GM21390 (cell line): ENCODE measurements around the gene ERN1.
A peak's percentile ranks its signal among the peaks of the same experiment; 100 is the strongest.

Experiments used
- ATAC-seq: cut with Tn5 transposase; IDR thresholded peaks from one replicate; pipeline ENCODE4 v1.9.1; 2021; ENCODE audit not compliant: unreplicated experiment

The ERN1 gene

DNA sequence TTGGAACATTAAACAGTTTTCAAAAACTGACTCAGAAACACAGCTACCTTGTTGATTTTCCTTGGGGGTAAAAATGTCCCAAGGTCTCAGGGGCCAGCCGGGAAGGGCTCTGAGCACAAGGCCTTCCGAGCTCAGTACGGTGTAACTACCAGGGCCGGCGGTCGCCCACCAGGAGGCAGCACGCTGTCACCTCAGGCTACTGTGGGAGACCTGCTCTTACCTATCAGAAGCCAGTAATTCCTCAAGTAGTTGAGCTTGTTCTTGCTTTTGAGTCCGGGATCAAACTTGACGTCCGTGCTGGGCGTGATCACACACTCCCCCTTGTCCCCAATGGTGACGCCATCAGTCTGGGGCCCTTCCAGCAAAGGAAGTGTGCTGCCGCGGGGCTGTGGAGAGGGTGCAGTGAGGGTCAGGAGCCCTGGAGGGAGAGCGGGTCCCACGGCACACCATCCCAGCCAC lies 66.1 kb downstream of the ERN1 start:
- ATAC-seq: no peak

- no peak for ATAC-seq
Observed at GRCh38 chr17:64063088-64063487, 66.9 kb downstream of the ERN1 start.

DNA sequence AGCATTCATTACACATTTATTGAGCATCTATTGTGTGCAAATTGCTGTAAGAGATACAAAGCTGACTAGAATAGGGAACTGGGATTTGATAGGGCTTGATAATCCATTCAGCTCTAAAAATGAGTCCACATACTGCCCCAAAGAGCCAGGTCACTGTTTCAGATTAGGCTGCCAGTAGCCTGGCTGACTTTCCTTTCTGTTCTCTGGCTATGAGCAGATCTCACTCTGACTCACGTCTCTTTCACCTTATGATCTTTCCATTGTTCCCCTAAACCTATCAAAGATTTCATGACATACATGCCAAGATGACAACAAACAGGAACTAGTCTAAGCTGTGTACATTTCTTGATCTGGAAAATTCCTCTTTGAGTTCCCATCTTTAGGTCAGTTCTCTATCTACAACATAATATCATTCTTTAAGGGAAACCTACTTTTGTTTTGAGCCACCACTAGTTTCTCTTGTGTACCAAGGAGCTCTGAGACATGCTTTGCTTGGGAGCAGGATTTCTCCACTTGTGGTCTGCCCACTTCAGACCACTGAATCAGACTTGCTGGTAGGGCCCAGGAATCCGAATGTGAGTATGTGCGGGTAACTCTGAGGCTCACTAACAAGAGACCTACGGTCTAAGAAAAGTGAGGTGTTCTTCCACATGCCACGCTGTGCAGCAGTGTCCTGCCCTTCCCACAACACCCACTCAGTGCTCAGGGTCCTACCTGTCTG lies 68.6 kb downstream of the ERN1 start:
- ATAC-seq: peak; percentile 54

DNA sequence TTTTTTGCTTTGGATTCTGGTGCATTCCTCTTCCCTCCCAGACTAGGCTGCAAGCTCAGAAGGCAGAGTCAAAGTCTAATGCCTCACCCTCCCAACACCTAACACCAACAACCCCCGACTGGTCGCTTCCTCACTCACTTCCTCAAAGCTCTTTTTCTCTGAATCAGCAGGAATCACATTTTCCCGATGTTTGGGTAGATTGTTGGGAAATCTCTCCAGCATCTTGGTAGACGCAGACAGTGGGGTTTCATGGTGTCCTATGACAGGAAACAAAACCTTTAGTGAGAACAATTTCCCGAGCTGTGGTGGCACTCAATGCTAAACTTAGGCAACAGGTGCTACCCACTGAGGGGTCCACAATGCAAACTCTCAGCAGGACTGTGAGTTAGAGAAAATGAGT lies 69.6 kb downstream of the ERN1 start:
- ATAC-seq: no peak

DNA sequence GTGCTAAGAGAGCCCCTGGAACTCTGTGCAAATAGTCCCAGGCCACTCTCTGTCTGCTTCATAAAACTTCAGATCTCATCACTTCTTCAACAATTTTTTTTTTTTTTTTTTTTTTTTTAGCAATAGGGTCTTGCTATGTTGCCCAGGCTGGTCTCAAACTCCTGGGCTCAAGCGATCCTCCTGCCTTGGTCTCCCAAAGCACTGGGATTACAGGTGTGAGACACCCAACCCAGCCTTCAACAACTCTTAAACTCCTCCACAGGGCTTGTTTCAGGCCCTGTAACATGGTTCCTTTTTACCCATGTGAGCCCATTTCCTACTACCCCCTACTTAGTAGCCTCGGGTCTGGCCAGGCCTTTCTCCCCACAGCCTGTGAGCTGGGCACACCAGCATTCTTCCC lies 70.2 kb downstream of the ERN1 start:
- ATAC-seq: no peak

GRCh38 chr17:64058621-64059020 lies 71.3 kb downstream of the ERN1 start:
- ATAC-seq: no peak

GRCh38 chr17:64057701-64058263 lies 72.2 kb downstream of the ERN1 start:
- no peak for ATAC-seq

GRCh38 chr17:64056269-64057005 lies 73.5 kb downstream of the ERN1 start:
- ATAC-seq: peak; percentile 71

- no peak for ATAC-seq
Observed at GRCh38 chr17:64055183-64056142, 74.5 kb downstream of the ERN1 start.

DNA sequence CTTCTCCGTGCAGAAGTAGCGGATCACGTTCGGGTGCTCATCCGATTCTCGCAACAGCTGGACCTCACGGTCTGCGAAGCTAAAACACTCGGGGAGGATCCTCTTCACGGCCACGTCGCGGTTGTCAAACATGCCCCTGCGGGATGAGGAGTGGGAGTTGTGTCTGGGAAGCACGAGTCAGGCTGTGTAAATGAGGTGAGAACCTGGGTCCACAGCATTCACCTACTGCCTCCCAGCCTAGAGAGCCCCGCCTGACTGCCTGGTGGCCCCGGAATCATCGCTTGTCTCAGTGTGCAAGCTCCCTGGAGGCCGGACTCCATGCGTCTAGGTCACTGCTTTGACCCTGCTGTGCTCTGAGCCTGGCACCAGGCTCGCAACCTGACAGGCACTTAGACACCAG lies 75.6 kb downstream of the ERN1 start:
- no peak for ATAC-seq

- ATAC-seq: no peak
Observed at GRCh38 chr17:64053101-64053500, 76.8 kb downstream of the ERN1 start.

DNA sequence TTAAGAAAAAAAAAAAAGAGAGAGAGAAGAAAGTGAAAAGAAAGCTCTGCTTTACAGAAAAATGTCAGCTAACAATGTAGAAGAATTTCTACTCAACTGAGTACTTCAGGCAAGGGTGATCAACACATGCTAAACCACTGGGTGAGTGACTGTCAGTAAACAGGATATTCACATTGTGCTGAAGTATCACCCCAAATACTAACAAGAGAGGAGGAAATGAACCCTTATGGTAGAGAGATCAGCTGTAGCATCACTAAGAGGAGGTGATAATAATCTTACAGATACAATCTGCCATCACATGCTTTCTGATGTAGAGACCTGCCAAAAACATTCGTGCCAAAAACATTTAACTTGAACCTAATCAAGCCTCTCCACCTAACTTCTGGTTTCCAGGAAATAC lies 78.8 kb downstream of the ERN1 start:
- ATAC-seq: no peak

- ATAC-seq: no peak
Observed at GRCh38 chr17:64048805-64049204, 81.1 kb downstream of the ERN1 start.

GRCh38 chr17:64045176-64045575 lies 84.8 kb downstream of the ERN1 start:
- ATAC-seq: no peak

GRCh38 chr17:64042700-64043485 lies 87.1 kb downstream of the ERN1 start:
- ATAC-seq: no peak

- no peak for ATAC-seq
Observed at GRCh38 chr17:64041912-64042311, 88.0 kb downstream of the ERN1 start.

GRCh38 chr17:64040206-64040605 lies 89.7 kb downstream of the ERN1 start:
- ATAC-seq: no peak

DNA sequence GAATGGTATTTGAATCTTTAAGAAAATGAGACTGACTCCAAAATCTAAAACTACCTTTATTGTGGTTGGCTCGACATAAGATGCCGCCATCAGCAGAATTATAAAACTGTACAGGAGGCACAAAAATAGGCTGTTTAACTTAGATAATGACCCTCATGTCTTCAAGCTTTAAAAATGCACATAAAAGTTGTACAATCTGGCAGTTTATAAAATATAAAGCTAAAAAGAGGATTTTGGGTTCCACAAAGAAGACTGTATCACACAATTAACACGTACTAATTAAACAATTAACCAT lies 90.9 kb downstream of the ERN1 start:
- ATAC-seq: no peak

- ATAC-seq: no peak
Observed at GRCh38 chr17:64038331-64039105, 91.4 kb downstream of the ERN1 start.

DNA sequence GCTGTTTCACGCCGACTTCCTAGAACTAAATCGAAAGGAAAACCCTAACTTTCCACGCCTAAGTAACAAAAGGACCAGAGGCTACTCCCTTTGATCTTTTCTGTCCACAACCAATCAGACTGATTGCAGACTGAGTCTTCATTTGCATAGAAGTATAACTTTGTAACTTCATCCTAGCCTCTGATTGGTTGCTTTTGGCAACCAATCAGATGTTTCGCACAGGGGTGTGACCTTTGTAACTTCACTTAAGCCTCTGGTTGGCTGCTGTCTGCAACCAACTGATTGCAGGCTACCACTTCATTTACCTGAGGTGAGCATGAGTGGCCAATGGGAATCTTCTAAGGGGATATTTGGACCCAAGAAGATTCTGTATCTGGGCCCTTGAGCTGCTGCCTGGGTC lies 92.1 kb downstream of the ERN1 start:
- ATAC-seq: no peak
